Measurements from ENCODE around the gene SNCAIP.
A peak's percentile ranks its signal among the peaks of the same experiment; 100 is the strongest.
"Not testable (repeated sequence)": the region's sequence is repeated elsewhere in the genome, so short reads cannot be mapped to it uniquely, and the experiment has no call there.

The SNCAIP gene

DNA sequence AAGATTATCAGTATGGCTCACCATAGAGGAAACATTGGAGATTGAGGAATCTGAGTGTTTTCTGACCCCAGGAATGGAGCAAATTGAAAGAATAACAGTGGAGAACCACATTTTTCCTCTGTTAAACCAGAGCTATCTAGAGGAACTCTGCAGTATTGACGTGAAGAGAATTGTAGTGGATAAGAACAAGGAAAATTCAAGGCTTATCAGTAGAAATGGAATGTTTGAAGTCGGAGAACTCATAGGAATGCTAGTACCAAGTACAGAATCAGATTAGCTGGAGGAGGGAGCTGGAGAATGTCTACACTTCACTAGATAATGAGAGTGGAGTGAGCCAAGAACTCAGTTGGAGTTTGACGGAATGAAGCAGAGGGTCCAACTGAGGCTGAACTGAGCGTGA is 50.3 kb downstream of the SNCAIP start:
- DNase-seq = no peak

GRCh38 chr5:122363623-122364022 is 51.6 kb downstream of the SNCAIP start:
- no peak for DNase-seq

- no peak for DNase-seq
Observed at GRCh38 chr5:122366501-122366900, 54.5 kb downstream of the SNCAIP start.

DNA sequence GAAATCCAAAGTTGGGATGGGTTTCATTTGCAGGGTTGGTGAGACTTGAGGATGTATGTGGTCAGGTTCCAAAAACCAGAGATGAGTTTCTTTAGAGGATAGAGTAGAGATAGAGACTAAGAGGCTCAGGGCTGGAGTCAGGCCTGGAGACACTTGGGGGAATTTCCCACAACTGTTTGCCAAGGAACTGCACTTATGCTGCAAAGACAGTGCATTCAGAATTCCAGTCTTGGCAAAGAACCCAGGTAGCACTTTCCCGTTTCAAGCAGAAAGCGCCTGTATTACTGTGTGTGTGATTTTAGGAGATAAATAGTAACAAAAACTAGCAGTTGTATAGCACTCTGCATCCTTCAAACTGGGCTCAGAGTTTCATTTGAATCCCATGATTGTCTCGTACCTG is 55.4 kb downstream of the SNCAIP start:
- DNase-seq = no peak

- DNase-seq = no peak
Observed at GRCh38 chr5:122368510-122369251, 56.6 kb downstream of the SNCAIP start.

DNA sequence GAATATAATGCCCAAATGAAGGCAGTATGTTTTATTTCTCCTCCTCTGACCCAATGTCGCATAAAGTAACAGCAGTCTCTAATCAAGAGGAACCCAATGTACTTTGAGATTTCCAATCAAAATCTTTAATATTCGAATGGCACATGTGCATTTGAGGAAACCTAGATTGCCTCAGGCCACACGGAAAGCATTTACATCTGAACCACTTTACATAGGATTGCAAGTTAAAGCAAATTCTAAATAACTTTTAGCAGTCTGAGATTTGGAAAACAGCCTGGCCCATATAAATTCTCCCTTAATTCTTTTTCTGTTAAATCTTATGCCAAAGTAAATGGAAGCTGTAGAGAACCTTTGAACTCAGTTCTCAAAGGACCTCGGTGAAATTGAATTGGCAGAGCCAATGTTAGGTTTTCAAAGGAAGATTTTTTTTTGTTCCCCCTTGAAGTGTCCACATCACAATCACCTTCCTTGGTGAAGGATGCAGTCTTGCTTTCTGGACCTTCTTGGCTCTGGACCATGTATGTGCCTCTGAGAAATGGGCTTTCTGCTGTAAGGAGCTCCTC is 57.3 kb downstream of the SNCAIP start:
- DNase-seq = no peak

GRCh38 chr5:122371511-122372151 is 59.6 kb downstream of the SNCAIP start:
- DNase-seq = no peak

- DNase-seq = no peak
Observed at GRCh38 chr5:122374110-122374509, 62.1 kb downstream of the SNCAIP start.

- DNase-seq = no peak
Observed at GRCh38 chr5:122375801-122376200, 63.8 kb downstream of the SNCAIP start.

GRCh38 chr5:122376250-122376649 is 64.2 kb downstream of the SNCAIP start:
- DNase-seq = no peak

DNA sequence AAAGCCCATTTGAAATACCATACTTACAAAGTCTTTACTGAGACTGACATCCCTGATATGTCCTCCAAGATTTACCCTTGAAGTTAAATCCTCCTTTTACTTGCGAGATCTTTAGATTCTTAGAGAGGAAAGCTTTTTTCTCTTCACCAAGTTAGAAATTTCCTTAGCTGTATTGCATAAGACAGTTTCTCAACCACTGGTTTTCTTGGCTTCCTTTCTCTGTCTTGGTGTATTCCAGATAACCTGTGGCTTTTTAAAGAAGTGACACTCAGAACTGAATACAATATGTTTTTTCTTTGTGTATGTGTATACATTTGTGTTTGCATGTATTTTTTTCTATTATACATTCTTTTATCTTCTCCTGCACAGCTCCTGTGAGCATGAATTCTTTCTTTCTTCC is 65.0 kb downstream of the SNCAIP start:
- no peak for DNase-seq

DNA sequence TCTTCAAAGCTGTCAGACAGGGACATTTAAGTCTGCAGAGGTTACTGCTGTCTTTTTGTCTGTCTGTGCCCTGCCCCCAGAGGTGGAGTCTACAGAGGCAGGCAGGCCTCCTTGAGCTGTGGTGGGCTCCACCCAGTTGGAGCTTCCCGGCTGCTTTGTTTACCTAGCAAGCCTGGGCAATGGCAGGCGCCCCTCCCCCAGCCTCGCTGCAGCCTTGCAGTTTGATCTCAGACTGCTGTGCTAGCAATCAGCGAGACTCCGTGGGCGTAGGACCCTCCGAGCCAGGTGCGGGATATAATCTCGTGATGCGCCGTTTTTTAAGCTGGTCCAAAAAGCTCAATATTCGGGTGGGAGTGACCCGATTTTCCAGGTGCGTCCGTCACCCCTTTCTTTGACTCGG is 70.9 kb downstream of the SNCAIP start:
- DNase-seq = not testable (repeated sequence)

GRCh38 chr5:122384739-122385235 is 72.8 kb downstream of the SNCAIP start:
- no peak for DNase-seq

GRCh38 chr5:122385286-122385685 is 73.2 kb downstream of the SNCAIP start:
- DNase-seq = no peak

DNA sequence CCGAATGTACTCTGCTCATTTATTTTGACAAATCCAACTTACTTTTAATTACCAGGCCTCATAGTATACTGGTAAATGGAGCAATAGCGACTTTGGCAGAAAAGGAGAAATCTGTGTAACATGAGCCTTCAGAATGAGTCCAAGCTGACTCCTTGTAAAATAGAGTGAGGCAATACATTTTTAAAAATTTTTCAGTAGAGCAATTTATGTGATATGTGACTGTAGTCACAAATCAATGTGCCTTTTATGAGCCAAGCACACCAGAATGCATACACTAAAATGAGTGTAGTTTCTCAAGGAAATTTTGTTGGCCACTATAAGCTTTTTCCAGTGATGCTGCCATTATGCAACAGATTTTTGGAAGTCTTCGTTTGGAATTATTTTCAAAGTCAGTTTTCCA is 73.8 kb downstream of the SNCAIP start:
- DNase-seq = no peak

DNA sequence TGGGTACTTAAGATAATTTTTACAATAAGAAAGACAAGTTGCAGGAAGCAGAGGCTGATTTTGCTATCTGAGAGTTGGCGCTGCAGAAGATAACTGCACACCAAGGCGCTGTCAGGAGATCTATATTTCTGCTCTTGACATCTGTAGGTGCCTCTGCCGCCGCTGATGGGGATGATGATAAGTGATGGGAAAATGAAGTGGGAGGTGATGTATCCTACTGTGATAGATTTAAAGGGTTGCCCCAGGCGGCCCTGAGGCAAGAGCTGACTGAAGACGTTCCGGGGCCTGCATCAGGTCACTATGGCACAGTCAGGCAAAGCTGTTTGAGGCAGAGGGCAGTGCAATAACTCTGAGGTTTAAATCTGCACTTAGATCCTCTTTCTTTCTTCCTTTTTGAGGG is 78.1 kb downstream of the SNCAIP start:
- DNase-seq = peak; percentile 59

DNA sequence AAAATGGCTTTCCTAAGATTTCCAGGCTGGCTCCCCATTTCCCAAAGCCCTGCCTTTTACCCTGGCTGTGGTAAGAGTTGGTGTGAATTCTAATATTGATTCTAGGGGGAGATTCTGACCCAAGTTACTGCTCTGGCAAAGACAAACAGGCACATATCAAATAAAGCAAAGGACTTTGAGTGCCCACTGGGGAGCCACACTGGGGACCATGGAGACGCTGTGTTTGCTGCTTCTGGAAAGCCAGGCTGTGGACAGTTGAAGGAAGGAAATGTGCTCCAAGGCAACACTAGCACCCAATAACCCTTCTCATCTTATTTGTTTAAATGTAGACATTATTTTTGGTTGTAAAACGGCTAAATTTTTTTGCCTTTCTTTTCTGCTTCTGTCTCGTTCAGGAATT is 78.7 kb downstream of the SNCAIP start:
- no peak for DNase-seq

GRCh38 chr5:122391621-122392020 is 79.6 kb downstream of the SNCAIP start:
- no peak for DNase-seq

GRCh38 chr5:122392224-122392623 is 80.2 kb downstream of the SNCAIP start:
- no peak for DNase-seq

DNA sequence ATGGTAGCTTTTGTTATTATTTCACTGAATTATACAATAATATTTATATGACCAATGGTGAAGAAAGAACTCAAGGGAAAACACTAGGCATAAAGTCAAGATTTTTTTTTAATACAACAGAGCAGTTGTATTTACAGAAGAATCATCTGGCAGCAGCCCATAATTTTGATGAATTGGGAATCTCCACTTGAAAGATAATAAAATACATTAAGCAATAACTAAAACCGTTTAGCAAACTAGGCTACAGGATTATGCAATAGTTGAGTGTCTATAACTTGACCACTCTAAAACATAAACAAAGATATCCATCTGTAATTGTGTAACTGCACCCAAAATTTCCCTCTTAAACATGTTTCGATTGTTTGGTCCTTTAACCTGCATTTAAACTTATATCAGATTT is 80.8 kb downstream of the SNCAIP start:
- DNase-seq = no peak

- no peak for DNase-seq
Observed at GRCh38 chr5:122394284-122394930, 82.4 kb downstream of the SNCAIP start.

DNA sequence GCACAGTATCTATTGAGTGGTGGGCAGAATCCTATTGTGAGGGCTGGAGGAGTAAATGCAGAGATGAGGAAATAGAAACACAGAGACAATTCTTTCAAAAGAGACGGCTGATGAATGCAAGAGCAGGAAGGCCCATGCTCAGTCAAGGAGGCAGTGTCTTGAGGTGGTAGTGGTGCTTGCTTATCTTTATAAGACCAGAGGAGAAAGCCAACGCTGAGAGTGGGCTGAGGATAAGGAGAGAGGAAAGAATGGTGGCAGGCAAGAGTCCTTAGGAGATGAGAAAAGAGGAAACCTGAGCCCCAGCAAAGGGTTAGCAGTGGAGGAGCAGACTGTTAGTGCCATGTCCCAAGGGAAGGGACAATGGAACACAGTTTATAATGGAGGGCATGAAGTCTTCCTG is 86.0 kb downstream of the SNCAIP start:
- no peak for DNase-seq

DNA sequence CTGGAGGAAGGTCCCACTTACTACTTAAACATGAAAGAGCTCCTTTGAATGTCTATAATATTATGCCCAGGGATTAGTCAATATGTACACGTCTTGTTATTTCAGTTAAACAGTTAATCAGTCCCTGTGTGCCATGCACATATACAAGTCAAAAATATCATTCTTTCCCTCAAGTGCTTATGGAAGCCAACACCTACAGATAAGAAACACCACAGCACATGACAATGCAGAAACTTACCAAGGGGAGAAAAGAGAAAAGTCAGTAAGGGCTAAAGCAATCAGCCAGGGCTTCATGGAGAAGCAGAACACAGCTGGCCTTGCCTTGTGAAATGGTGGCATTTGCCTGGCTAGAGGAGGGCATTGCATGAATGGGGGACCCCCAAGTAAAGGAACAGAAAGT is 88.3 kb downstream of the SNCAIP start:
- DNase-seq = no peak

DNA sequence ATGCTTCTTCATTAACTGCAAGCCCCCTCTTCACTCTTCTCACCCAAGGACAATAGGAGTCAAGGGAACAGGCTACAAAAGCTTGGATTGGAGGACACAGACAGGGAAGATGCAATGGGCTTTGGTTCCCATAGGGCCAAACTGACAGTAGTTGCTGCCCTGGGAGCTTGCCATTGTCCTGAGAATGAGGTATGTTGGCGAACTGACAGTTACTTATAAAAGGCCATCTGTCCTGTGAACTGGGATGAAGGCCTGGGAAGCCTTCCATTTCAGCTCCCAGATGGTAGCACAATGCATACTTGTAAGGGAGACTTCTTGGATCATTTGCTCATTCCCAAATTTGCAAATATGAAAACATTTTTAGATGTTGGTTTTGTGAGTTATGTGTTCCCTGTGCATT is 88.9 kb downstream of the SNCAIP start:
- DNase-seq = no peak
